Upper lobe of left lung (tissue), 4 donors: ENCODE measurements around the gene SLC43A3.

Experiments
- EP300 ChIP-seq, 4 donors: sonication (generic); formaldehyde crosslinking; IDR thresholded peaks; one replicate each; pipeline ENCODE4 v1.5.1; 2017; ENCODE audit warnings: antibody characterized with exemption in 4 of 4, control low read depth in 2 of 4
- POLR2A ChIP-seq, 4 donors: fragments of 450-650 bp; IDR thresholded peaks; one replicate each; pipeline ENCODE4 v1.5.1; 2016 to 2017; ENCODE audit warnings: antibody characterized with exemption in 4 of 4, mild to moderate bottlenecking in 2 of 4
- POLR2AphosphoS5 ChIP-seq, 2 donors: sonication (generic); formaldehyde crosslinking; IDR thresholded peaks; one replicate each; pipeline ENCODE4 v1.5.1; 2017; ENCODE audit warnings: antibody characterized with exemption in 2 of 2
- TF ChIP-seq, protein P1 (sequence below), 6 experiments: fragments of 450-650 bp in 4 of 6; fragments of 200-600 bp in 2 of 6; sonication (generic) in 2 of 6; IDR thresholded peaks; one replicate each; pipeline ENCODE4 v1.5.1; 2016 to 2019; ENCODE audit warnings: antibody characterized with exemption in 6 of 6

DNA sequence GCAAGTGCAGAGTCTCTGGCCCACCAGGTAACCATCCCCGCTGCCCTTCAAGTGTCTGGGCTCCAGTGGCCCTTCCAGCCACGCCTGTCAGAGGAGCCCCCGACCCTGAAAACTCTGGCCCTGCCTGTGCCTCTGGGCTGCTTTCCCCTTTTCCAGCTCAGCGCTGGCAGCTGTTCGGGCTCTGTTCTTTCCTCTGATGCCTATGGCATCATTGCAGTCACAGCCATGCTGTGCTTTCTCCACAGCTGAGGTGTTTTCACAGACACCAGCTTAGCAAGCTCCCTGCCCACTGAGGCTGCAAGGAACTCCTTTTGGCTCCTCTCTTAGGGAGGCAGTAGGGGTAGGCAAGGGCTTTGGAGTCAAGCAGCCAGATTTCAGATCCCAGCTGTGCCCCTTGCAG is 67.5 kb downstream of the SLC43A3 start:
- TF ChIP-seq, protein P1, sequence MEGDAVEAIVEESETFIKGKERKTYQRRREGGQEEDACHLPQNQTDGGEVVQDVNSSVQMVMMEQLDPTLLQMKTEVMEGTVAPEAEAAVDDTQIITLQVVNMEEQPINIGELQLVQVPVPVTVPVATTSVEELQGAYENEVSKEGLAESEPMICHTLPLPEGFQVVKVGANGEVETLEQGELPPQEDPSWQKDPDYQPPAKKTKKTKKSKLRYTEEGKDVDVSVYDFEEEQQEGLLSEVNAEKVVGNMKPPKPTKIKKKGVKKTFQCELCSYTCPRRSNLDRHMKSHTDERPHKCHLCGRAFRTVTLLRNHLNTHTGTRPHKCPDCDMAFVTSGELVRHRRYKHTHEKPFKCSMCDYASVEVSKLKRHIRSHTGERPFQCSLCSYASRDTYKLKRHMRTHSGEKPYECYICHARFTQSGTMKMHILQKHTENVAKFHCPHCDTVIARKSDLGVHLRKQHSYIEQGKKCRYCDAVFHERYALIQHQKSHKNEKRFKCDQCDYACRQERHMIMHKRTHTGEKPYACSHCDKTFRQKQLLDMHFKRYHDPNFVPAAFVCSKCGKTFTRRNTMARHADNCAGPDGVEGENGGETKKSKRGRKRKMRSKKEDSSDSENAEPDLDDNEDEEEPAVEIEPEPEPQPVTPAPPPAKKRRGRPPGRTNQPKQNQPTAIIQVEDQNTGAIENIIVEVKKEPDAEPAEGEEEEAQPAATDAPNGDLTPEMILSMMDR (IDR thresholded peaks at IDR 0.05) = no peak
- TF ChIP-seq POLR2A (IDR thresholded peaks at IDR 0.05) (no peak), POLR2AphosphoS5 (IDR thresholded peaks at IDR 0.05) (no peak), EP300 (IDR thresholded peaks at IDR 0.05) (no peak)
